A673 (cell line): ENCODE measurements around the gene ARHGAP44.

Experiments used
- EZH2 ChIP-seq: fragments of 200-600 bp; sonication (generic); IDR thresholded peaks from 2 replicates; pipeline ENCODE4 v1.6.1; 2017; ENCODE audit warnings: borderline replicate concordance, low read depth, mild to moderate bottlenecking, mixed read lengths, antibody characterized with exemption, low read length; ENCODE audit not compliant: poor library complexity, severe bottlenecking
- TF ChIP-seq, protein P1 (sequence below): fragments of 300-800, 200-600 bp; sonication (generic); conservative IDR thresholded peaks from 2 replicates; pipeline ENCODE4 v1.5.1; 2017; ENCODE audit warnings: low read depth, mild to moderate bottlenecking, antibody characterized with exemption, low read length, moderate library complexity, mixed read lengths

DNA sequence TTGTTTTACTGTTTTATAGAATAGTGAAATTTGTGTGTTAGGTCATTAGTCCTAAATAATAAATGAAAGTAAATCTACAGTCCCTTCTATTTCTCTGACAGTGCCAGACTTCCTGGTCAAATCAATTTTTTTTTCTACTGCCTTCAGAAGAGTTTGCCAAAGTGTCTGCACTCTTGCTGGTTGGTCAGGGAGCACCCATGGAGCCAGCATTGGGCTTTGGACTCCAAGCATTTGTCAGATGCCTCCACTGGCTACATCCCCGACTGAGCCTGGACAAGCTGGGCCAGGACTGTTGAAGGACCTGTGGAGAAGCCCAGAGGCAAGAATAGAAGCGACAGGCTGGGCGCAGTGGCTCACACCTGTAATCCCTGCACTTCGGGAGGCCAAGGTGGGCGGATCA is 174.9 kb downstream of the ARHGAP44 start:
- no peak for TF ChIP-seq EZH2
- TF ChIP-seq, protein P1, sequence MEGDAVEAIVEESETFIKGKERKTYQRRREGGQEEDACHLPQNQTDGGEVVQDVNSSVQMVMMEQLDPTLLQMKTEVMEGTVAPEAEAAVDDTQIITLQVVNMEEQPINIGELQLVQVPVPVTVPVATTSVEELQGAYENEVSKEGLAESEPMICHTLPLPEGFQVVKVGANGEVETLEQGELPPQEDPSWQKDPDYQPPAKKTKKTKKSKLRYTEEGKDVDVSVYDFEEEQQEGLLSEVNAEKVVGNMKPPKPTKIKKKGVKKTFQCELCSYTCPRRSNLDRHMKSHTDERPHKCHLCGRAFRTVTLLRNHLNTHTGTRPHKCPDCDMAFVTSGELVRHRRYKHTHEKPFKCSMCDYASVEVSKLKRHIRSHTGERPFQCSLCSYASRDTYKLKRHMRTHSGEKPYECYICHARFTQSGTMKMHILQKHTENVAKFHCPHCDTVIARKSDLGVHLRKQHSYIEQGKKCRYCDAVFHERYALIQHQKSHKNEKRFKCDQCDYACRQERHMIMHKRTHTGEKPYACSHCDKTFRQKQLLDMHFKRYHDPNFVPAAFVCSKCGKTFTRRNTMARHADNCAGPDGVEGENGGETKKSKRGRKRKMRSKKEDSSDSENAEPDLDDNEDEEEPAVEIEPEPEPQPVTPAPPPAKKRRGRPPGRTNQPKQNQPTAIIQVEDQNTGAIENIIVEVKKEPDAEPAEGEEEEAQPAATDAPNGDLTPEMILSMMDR, result no peak
